NT2/D1 (cell line): ENCODE data around the gene UFL1.
"Not testable (repeated sequence)": the region's sequence is repeated elsewhere in the genome, so short reads cannot be mapped to it uniquely, and the experiment has no call there.

Experiments
- SUZ12 ChIP-seq: IDR thresholded peaks from 2 replicates; pipeline ENCODE4 v1.6.1; 2011; ENCODE audit not compliant: insufficient read length, insufficient read depth; ENCODE audit errors: extremely low read depth
- YY1 ChIP-seq: IDR thresholded peaks from 2 replicates; pipeline ENCODE4 v1.6.1; 2011; ENCODE audit not compliant: insufficient read length, insufficient read depth
- ZNF274 ChIP-seq: IDR thresholded peaks from 2 replicates; pipeline ENCODE4 v1.6.1; 2011; ENCODE audit warnings: mild to moderate bottlenecking, low read depth, low read length

- TF ChIP-seq ZNF274, SUZ12, YY1: not testable (repeated sequence)
Measured at GRCh38 chr6:96472291-96472690, 49.3 kb upstream of the UFL1 start.
